Hepatocyte (in vitro differentiated cells): ENCODE data around the gene RFC2.

Source experiments
- CTCF ChIP-seq: fragments of 200-600 bp; sonication (generic); IDR thresholded peaks from 2 replicates; pipeline ENCODE4 v1.5.1; 2016; ENCODE audit warnings: antibody characterized with exemption, mild to moderate bottlenecking; ENCODE audit not compliant: poor library complexity
- EZH2phosphoT487 ChIP-seq: fragments of 200-600 bp; sonication (generic); IDR thresholded peaks from one replicate; pipeline ENCODE4 v1.6.1; 2018; ENCODE audit warnings: antibody characterized with exemption, mild to moderate bottlenecking, low read depth, moderate library complexity; ENCODE audit not compliant: unreplicated experiment, severe bottlenecking

GRCh38 chr7:74252893-74253292, 1.3 kb downstream of the RFC2 start:
- TF ChIP-seq CTCF = no peak
- TF ChIP-seq EZH2phosphoT487 = no peak
